Neural progenitor cell (in vitro differentiated cells): ENCODE results near the gene MEG3.

Experiments
- EZH2 ChIP-seq: fragments of 200-600 bp; sonication (generic); IDR thresholded peaks from 2 replicates; pipeline ENCODE4 v1.6.1; 2017; ENCODE audit warnings: antibody characterized with exemption, mild to moderate bottlenecking, moderate library complexity
- TF ChIP-seq, protein P1 (sequence below): fragments of 200-600 bp; sonication (generic); IDR thresholded peaks from 2 replicates; pipeline ENCODE4 v1.5.1; 2017; ENCODE audit warnings: antibody characterized with exemption, mild to moderate bottlenecking

DNA sequence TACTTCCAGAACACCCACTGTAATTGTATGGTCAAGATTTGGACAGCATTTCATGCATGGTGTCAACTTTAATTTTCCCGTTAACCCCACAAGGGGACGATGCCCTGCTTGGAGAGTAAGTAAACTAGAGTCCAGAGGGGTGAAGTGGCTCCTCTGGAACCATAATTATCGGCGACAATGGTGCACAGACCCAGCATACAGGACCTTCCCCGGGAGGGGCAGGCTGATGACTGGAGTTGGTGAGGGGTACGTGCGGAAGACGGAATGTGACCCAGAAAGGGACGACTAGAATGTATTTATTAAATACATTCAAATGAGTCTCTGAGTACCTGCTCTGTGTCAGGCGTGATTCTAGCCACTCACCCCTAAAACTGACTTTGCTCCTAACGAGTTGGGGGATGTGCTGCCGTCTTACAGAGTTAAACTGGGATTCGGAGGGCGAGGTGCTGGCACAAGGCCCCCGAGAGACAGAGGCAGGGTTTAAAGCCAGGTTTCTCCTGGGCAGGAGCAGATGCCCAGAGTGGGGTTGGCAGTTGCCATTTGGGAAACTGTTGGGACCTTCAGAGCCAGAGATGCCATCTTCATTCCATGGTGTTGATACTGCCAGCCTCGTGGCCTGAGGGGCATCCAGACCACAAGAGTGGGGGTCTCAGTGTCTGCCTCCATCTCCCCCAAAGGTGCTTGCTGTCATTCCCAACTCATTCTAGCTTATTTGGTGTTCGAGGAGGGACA, 66.7 kb downstream of the MEG3 start:
- TF ChIP-seq, protein P1, sequence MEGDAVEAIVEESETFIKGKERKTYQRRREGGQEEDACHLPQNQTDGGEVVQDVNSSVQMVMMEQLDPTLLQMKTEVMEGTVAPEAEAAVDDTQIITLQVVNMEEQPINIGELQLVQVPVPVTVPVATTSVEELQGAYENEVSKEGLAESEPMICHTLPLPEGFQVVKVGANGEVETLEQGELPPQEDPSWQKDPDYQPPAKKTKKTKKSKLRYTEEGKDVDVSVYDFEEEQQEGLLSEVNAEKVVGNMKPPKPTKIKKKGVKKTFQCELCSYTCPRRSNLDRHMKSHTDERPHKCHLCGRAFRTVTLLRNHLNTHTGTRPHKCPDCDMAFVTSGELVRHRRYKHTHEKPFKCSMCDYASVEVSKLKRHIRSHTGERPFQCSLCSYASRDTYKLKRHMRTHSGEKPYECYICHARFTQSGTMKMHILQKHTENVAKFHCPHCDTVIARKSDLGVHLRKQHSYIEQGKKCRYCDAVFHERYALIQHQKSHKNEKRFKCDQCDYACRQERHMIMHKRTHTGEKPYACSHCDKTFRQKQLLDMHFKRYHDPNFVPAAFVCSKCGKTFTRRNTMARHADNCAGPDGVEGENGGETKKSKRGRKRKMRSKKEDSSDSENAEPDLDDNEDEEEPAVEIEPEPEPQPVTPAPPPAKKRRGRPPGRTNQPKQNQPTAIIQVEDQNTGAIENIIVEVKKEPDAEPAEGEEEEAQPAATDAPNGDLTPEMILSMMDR, result no peak
- TF ChIP-seq EZH2, result no peak
